Thoracic aorta (tissue), 2 donors: ENCODE data around the gene ACTR8. TPM values are rescaled to one million over a fixed set of nuclear protein-coding genes. Genes with fewer than 3 reads are reported as not detected.

Experiments
- ATAC-seq: fragments of 150-250 bp; one replicate; pipeline ENCODE4 v1.8.0; 2017; ENCODE audit warnings: low read depth; ENCODE audit not compliant: insufficient number of reproducible peaks, low FRiP score
- DNase-seq: peaks from one replicate; pipeline ENCODE4 v3.0.0-alpha.2; 2020; ENCODE audit warnings: low spot score
- H3K27ac ChIP-seq, 2 donors: fragments of 200-600 bp; sonication (generic); 1 replicate in 1 of 2; 2 replicates in 1 of 2; pipeline ENCODE4 v1.5.1; 2016; ENCODE audit warnings: mild to moderate bottlenecking in 2 of 2, moderate library complexity in 2 of 2
- H3K27me3 ChIP-seq: fragments of 200-600 bp; sonication (generic); replicated peaks from 2 replicates; pipeline ENCODE4 v1.6.0; 2016; ENCODE audit warnings: mild to moderate bottlenecking; ENCODE audit not compliant: insufficient read depth
- H3K36me3 ChIP-seq: fragments of 200-600 bp; sonication (generic); one replicate; pipeline ENCODE4 v1.5.1; 2016
- H3K4me1 ChIP-seq, 2 donors: fragments of 200-600 bp; sonication (generic); 1 replicate in 1 of 2; 2 replicates in 1 of 2; pipeline versions ENCODE4 v1.5.1 to v1.6.0; 2016; ENCODE audit warnings: low read depth in 2 of 2, mild to moderate bottlenecking in 1 of 2; ENCODE audit not compliant: control insufficient read depth in 1 of 2
- H3K4me3 ChIP-seq: fragments of 200-600 bp; sonication (generic); 2 replicates; pipeline ENCODE4 v1.5.1; 2016; ENCODE audit warnings: mild to moderate bottlenecking
- H3K9me3 ChIP-seq: fragments of 200-600 bp; sonication (generic); 2 replicates; pipeline ENCODE4 v1.5.1; 2016
- CTCF ChIP-seq: fragments of 200-600 bp; sonication (generic); IDR thresholded peaks from one replicate; pipeline ENCODE4 v1.5.1; 2019; ENCODE audit warnings: antibody characterized with exemption
- total RNA-seq, 2 donors: library from RNA; depleted of rRNA; stranded (reverse); fragments of >200 nt; gene quantifications; one replicate each; pipeline versions ENCODE4 v1.1.0 to v1.2.3, GENCODE V29; 2016

Gene ACTR8
- total RNA-seq, 2 donors from 2014 or later: 13.1 to 22.8 TPM

- Histone ChIP-seq H3K9me3 (no peaks in the 10 kb centered on the region), H3K27ac (no peak overlapping the region), H3K4me3 (no peak overlapping the region), H3K27me3 (no peaks in the 10 kb centered on the region), H3K4me1 (peaks cover 0 to 16% of the 10 kb centered on the region in 2 donors), H3K36me3 (no peaks in the 10 kb centered on the region)
- ATAC-seq: no peak
- no peak for TF ChIP-seq CTCF
- DNase-seq: no peak
Measured at GRCh38 chr3:53841296-53841695, 40.7 kb downstream of the ACTR8 start.

GRCh38 chr3:53837331-53837730 is 44.6 kb downstream of the ACTR8 start:
- H3K4me1 ChIP-seq: no peaks in the 10 kb centered on the region
- no peaks in the 10 kb centered on the region for H3K36me3 ChIP-seq
- ATAC-seq: no peak
- H3K27ac ChIP-seq: no peak overlapping the region
- H3K4me3 ChIP-seq: no peak overlapping the region
- no peaks in the 10 kb centered on the region for H3K9me3 ChIP-seq
- no peak for TF ChIP-seq CTCF
- H3K27me3 ChIP-seq: no peaks in the 10 kb centered on the region
- DNase-seq: no peak

- no peaks in the 10 kb centered on the region for H3K9me3 ChIP-seq
- H3K27me3 ChIP-seq: no peaks in the 10 kb centered on the region
- H3K4me1 ChIP-seq: no peaks in the 10 kb centered on the region
- no peak for TF ChIP-seq CTCF
- no peak for ATAC-seq
- DNase-seq: no peak
- H3K36me3 ChIP-seq: no peaks in the 10 kb centered on the region
- no peak overlapping the region for H3K4me3 ChIP-seq
- H3K27ac ChIP-seq: no peak overlapping the region
Measured at GRCh38 chr3:53836084-53836872, 45.7 kb downstream of the ACTR8 start.

- no peak overlapping the region for H3K4me3 ChIP-seq
- no peaks in the 10 kb centered on the region for H3K27me3 ChIP-seq
- H3K36me3 ChIP-seq: no peaks in the 10 kb centered on the region
- no peak for TF ChIP-seq CTCF
- H3K27ac ChIP-seq: no peak overlapping the region
- no peak for ATAC-seq
- H3K9me3 ChIP-seq: no peaks in the 10 kb centered on the region
- DNase-seq: no peak
- no peaks in the 10 kb centered on the region for H3K4me1 ChIP-seq
Measured at GRCh38 chr3:53835257-53835656, 46.7 kb downstream of the ACTR8 start.

- TF ChIP-seq CTCF: no peak
- no peak for DNase-seq
- Histone ChIP-seq H3K27me3 (no peaks in the 10 kb centered on the region), H3K9me3 (no peaks in the 10 kb centered on the region), H3K4me1 (no peaks in the 10 kb centered on the region), H3K36me3 (no peaks in the 10 kb centered on the region), H3K4me3 (no peak overlapping the region), H3K27ac (no peak overlapping the region)
- no peak for ATAC-seq
Measured at GRCh38 chr3:53834429-53835095, 47.4 kb downstream of the ACTR8 start.
